ENCODE results near the gene FREM1. TPM values are rescaled to one million over a fixed set of nuclear protein-coding genes. Genes with fewer than 3 reads are reported as not detected.
A peak's percentile ranks its signal among the peaks of the same experiment; 100 is the strongest.

The FREM1 gene
- total and polyA plus RNA-seq, 2 experiments from 2014 or later: 0.78 to 3.1 TPM

GRCh38 chr9:14863402-14863801 is 46.8 kb downstream of the FREM1 start:
- no peaks in the 10 kb centered on the region for H3K4me1 Mint-ChIP-seq
- H3K36me3 ChIP-seq (ENCODE audit: insufficient read depth): no peaks in the 10 kb centered on the region
- no peaks in the 10 kb centered on the region for H3K9me3 Mint-ChIP-seq
- no peaks in the 10 kb centered on the region for H3K36me3 Mint-ChIP-seq (ENCODE audit: low read depth)
- H3K4me3 ChIP-seq: no peak overlapping the region
- H3K4me3 Mint-ChIP-seq: no peak overlapping the region
- TF ChIP-seq NANOG (IDR thresholded peaks at IDR 0.05; ENCODE audit: borderline replicate concordance) (no peak), ZNF114 (CRISPR knock-in tag; IDR thresholded peaks at IDR 0.05) (no peak), JUNB (IDR thresholded peaks at IDR 0.05; ENCODE audit: unreplicated experiment) (no peak), POLR2AphosphoS5 (IDR thresholded peaks at IDR 0.05; ENCODE audit: low read depth) (no peak), ZNF331 (CRISPR knock-in tag; IDR thresholded peaks at IDR 0.05; ENCODE audit: low read depth) (no peak), ZNF462 (CRISPR knock-in tag; IDR thresholded peaks at IDR 0.05) (no peak), EZH2phosphoT487 (IDR thresholded peaks at IDR 0.05; ENCODE audit: unreplicated experiment) (no peak), REST (IDR thresholded peaks at IDR 0.05; ENCODE audit: unreplicated experiment) (no peak), CREB1 (CRISPR knock-in tag; IDR thresholded peaks at IDR 0.05; ENCODE audit: low read depth) (no peak), ETS1 (IDR thresholded peaks at IDR 0.05) (no peak), STAT1 (IDR thresholded peaks at IDR 0.05; ENCODE audit: unreplicated experiment) (no peak), CTCF (conservative IDR thresholded peaks at IDR 0.05; ENCODE audit: low read depth in 2 of 2) (no peak)
- no peaks in the 10 kb centered on the region for H3K4me1 ChIP-seq (ENCODE audit: insufficient read depth)
- H2AFZ ChIP-seq: no peak overlapping the region
- H3K27ac ChIP-seq (ENCODE audit: low read depth): no peak overlapping the region
- no peak overlapping the region for H3K27ac Mint-ChIP-seq
- H3K27me3 ChIP-seq (ENCODE audit: insufficient read depth): no peaks in the 10 kb centered on the region
- peaks cover 5% of the 10 kb centered on the region for H3K27me3 Mint-ChIP-seq (ENCODE audit: insufficient read depth, low read depth, poor library complexity)
- H3K4me2 ChIP-seq: no peak overlapping the region
- H3K9me2 ChIP-seq (ENCODE audit: insufficient read depth): no peaks in the 10 kb centered on the region
- no peaks in the 10 kb centered on the region for H3F3A ChIP-seq (replicated peaks; ENCODE audit: low read depth)
- no peaks in the 10 kb centered on the region for H3K79me2 ChIP-seq (replicated peaks; ENCODE audit: insufficient read depth)
- DNase-seq (ENCODE audit: low spot score) (peak; percentile 24), ATAC-seq (no peak)
- no peaks in the 10 kb centered on the region for H4K20me1 ChIP-seq (replicated peaks; ENCODE audit: insufficient read depth)
